OCI-LY3 (cell line): ENCODE results near the gene AKNA.

Experiments used
- H2AFZ ChIP-seq: fragments of 200-600, 300-600 bp; shearing (Covaris generic); 2 replicates; pipeline ENCODE4 v1.6.0; 2014; ENCODE audit warnings: antibody characterized with exemption, low read depth, low read length
- H3K27ac ChIP-seq: fragments of 200-600, 300-600 bp; sonication (generic); 2 replicates; pipeline ENCODE4 v1.5.1; 2014; ENCODE audit warnings: mild to moderate bottlenecking, low read length, moderate library complexity, mixed read lengths
- H3K27me3 ChIP-seq: fragments of 200-600, 300-600 bp; sonication (generic); 2 replicates; pipeline ENCODE4 v1.6.1; 2014; ENCODE audit warnings: low read depth, low read length, mixed read lengths
- H3K36me3 ChIP-seq: fragments of 200-600, 300-600 bp; sonication (generic); replicated peaks from 2 replicates; pipeline ENCODE3; 2014; ENCODE audit warnings: low read depth, low read length, mixed read lengths
- H3K4me1 ChIP-seq: fragments of 300-600, 200-600 bp; sonication (generic); 2 replicates; pipeline ENCODE4 v1.6.1; 2014; ENCODE audit warnings: low read length, mixed read lengths
- H3K4me2 ChIP-seq: fragments of 200-600, 300-600 bp; sonication (generic); 2 replicates; pipeline ENCODE4 v1.6.1; 2014; ENCODE audit warnings: low read length, mixed read lengths
- H3K4me3 ChIP-seq: fragments of 300-600, 200-600 bp; sonication (generic); 2 replicates; pipeline ENCODE4 v1.5.1; 2014; ENCODE audit warnings: antibody characterized with exemption, mild to moderate bottlenecking, low read length, moderate library complexity
- H3K79me2 ChIP-seq: fragments of 300-600, 200-600 bp; shearing (Covaris generic); 2 replicates; pipeline ENCODE4 v1.6.1; 2014; ENCODE audit warnings: mild to moderate bottlenecking, low read length, mixed read lengths
- H3K9ac ChIP-seq: fragments of 300-600, 200-600 bp; shearing (Covaris generic); 2 replicates; pipeline ENCODE4 v1.6.0; 2014; ENCODE audit warnings: mild to moderate bottlenecking, low read length, moderate library complexity
- H3K9me3 ChIP-seq: fragments of 200-600, 300-600 bp; shearing (Covaris generic); 2 replicates; pipeline ENCODE4 v1.6.1; 2014; ENCODE audit warnings: low read length, mixed read lengths; ENCODE audit not compliant: insufficient read depth
- H4K20me1 ChIP-seq: fragments of 200-600, 300-600 bp; sonication (generic); 2 replicates; pipeline ENCODE4 v1.6.1; 2016; ENCODE audit warnings: low read length, mixed read lengths; ENCODE audit not compliant: insufficient read depth
- CTCF ChIP-seq: fragments of 200-600, 300-600 bp; sonication (generic); IDR thresholded peaks from 2 replicates; pipeline ENCODE4 v1.5.1; 2014; ENCODE audit warnings: antibody characterized with exemption, low read length, low read depth
- EZH2phosphoT487 ChIP-seq: fragments of 200-600 bp; shearing (Covaris generic); IDR thresholded peaks from 2 replicates; pipeline ENCODE4 v1.6.1; 2018; ENCODE audit warnings: antibody characterized with exemption, mixed run types, low read depth

AKNA gene

GRCh38 chr9:114317665-114318357, 70.0 kb downstream of the AKNA start:
- Histone ChIP-seq H3K4me2 (no peak overlapping the region), H3K9ac (no peak overlapping the region)
- TF ChIP-seq EZH2phosphoT487 (no peak), CTCF (no peak)

DNA sequence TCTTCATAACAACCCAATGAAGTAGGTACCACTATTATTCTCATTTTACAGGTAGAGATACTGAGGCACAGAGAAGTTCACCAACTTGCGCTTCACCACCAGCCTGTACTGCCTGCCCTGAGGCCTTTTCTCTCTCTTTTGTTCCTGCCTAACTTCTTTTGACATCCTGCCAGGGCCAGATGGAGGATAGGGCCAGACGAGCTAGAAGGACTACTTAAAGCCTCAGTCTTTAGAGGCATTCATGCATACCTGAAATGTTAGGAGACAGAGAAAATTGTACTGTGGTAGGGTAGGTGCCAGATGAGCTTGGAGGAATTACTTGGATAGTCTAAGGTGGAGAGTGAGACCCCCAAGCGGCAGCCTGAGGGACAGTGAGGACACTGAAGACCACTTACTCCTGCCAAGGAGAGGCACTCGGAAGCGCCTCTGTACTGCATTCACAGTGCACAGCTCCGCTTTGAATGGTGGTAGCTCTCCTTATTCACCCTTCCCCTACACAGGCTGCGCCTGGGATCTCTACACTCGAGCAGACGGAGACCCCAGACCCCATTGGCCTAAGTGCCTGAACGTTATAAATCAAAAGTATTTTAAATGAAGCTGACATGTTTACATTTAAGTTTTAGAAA, 71.1 kb downstream of the AKNA start:
- Histone ChIP-seq H3K9ac (no peak overlapping the region), H3K79me2 (no peaks in the 10 kb centered on the region), H3K9me3 (no peaks in the 10 kb centered on the region), H3K4me2 (no peak overlapping the region), H3K27me3 (peaks cover 5% of the 10 kb centered on the region; the same call in 1 of the 2 replicates), H2AFZ (no peak overlapping the region), H3K4me3 (no peak overlapping the region), H3K36me3 (no peaks in the 10 kb centered on the region), H3K4me1 (no peaks in the 10 kb centered on the region; the same call in 1 of the 2 replicates), H3K27ac (no peak overlapping the region), H4K20me1 (no peaks in the 10 kb centered on the region)
- TF ChIP-seq CTCF = no peak

More at GRCh38 chr9:114317665-114318357, 70.0 kb downstream of the AKNA start:
- H3K36me3 ChIP-seq = no peaks in the 10 kb centered on the region
- H3K9me3 ChIP-seq = no peaks in the 10 kb centered on the region
- H3K4me3 ChIP-seq = no peak overlapping the region
- no peaks in the 10 kb centered on the region for H3K79me2 ChIP-seq
- H3K4me1 ChIP-seq = no peaks in the 10 kb centered on the region; the same call in 1 of the 2 replicates
- H3K27me3 ChIP-seq = peaks cover 5% of the 10 kb centered on the region; the same call in 1 of the 2 replicates
- no peaks in the 10 kb centered on the region for H4K20me1 ChIP-seq
- no peak overlapping the region for H2AFZ ChIP-seq
- H3K27ac ChIP-seq = no peak overlapping the region

DNA sequence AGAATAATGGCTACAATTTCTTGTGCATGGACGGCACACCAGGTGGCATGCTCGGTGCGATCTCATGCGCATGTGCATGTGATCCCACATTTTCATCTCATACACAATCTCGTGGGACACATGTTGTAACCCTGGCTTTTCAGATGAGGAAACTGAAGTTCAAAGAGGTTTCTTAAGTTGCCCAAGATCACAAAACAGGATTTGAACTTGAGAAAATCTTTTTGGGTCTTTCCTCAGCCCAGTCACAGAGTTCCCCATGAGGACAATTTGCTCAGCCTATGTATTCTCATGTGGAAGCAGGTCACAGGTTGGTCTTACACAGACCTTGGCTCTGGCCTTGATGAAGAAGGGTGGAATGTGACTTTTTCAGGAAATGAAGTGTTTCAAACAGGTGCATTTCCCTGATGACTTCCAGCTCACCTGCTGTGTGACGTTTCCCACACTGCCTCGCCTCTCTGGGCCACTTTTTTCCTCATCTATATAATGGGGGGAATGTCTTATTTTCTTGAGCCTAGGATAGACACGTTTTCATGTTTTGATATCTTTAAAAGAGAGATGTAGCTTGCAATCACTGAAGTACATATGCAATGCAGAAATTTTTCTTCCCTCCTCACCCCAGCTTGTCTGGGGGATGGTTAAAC, 71.9 kb downstream of the AKNA start:
- H4K20me1 ChIP-seq = no peaks in the 10 kb centered on the region
- no peaks in the 10 kb centered on the region for H3K79me2 ChIP-seq
- H3K4me2 ChIP-seq = no peak overlapping the region
- no peaks in the 10 kb centered on the region for H3K9me3 ChIP-seq
- no peaks in the 10 kb centered on the region for H3K36me3 ChIP-seq
- no peak overlapping the region for H3K4me3 ChIP-seq
- no peak overlapping the region for H2AFZ ChIP-seq
- H3K9ac ChIP-seq = no peak overlapping the region
- TF ChIP-seq EZH2phosphoT487 (no peak), CTCF (no peak)
- peaks cover 5% of the 10 kb centered on the region; the same call in 1 of the 2 replicates for H3K27me3 ChIP-seq
- no peak overlapping the region for H3K27ac ChIP-seq
- H3K4me1 ChIP-seq = no peaks in the 10 kb centered on the region; the same call in 1 of the 2 replicates
